ENCODE measurements around the gene RCVRN. TPM values are rescaled to one million over a fixed set of nuclear protein-coding genes. Genes with fewer than 3 reads are reported as not detected.

Gene RCVRN
- total and polyA plus RNA-seq, 2 donors = under 0.01 to 0.07 TPM

DNA sequence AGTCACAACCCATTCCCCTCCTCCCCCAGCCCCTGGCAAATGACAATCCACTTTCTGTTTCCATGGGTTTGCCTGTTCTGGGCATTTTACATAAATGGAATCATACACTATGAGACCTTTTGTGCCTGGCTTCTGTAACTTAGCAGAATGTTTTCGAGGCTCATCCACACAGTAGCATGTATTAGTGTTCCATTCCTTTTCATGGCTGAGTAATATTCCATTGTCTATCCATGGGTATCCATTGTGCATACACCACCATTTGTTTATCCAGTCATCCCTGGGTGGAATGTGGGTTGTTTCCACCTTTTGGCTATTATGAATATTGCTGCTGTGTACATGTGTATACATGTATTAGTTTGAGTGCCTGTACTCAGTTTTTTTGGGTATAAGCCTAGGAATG lies 33.7 kb upstream of the RCVRN start:
- no peaks in the 10 kb centered on the region for H3K27me3 ChIP-seq (ENCODE audit: control insufficient read depth in 2 of 2, insufficient read depth in 1 of 2, low read length in 1 of 2)
- H3K4me3 ChIP-seq (ENCODE audit: low read length in 2 of 2) = no peak overlapping the region
- no peak overlapping the region for H3K27ac ChIP-seq (ENCODE audit: low read depth in 1 of 2, low read length in 1 of 2)
- 96% methylated on average over 1 of the region's 1 CpG for WGBS
- H3K9me3 ChIP-seq (ENCODE audit: control insufficient read depth in 2 of 2, insufficient read depth in 1 of 2, low read length in 1 of 2) = peaks cover 0 to 2% of the 10 kb centered on the region in 2 donors
- H3K4me1 ChIP-seq (ENCODE audit: control insufficient read depth in 2 of 2, insufficient read depth in 2 of 2, low read length in 2 of 2) = no peaks in the 10 kb centered on the region
- H3K36me3 ChIP-seq (ENCODE audit: control insufficient read depth in 2 of 2, insufficient read depth in 2 of 2, low read length in 1 of 2) = peaks cover 5 to 13% of the 10 kb centered on the region in 2 donors
- no peak for DNase-seq (ENCODE audit: low read depth in 6 of 9, low spot score in 9 of 9)

DNA sequence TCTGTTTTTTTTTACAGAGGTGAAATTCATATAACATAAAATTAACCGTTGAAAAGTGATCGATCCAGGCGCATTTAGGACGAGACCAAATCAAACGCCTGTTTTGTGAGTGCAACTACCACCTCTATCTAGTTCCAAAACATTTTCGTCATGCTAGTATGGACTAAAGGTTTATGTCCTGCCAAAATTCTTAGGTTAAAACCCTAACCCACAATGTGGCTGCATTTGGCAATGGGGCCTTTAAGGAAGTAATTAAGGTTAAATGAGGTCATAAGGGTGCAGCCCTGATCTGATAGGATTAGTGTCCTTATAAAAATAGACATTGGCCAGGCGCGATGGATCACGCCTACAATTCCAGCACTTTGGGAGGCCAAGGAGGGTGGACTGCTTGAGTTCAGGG lies 32.8 kb upstream of the RCVRN start:
- peaks cover 5 to 13% of the 10 kb centered on the region in 2 donors for H3K36me3 ChIP-seq (ENCODE audit: control insufficient read depth in 2 of 2, insufficient read depth in 2 of 2, low read length in 1 of 2)
- peaks cover 0 to 2% of the 10 kb centered on the region in 2 donors for H3K9me3 ChIP-seq (ENCODE audit: control insufficient read depth in 2 of 2, insufficient read depth in 1 of 2, low read length in 1 of 2)
- H3K27me3 ChIP-seq (ENCODE audit: control insufficient read depth in 2 of 2, insufficient read depth in 1 of 2, low read length in 1 of 2) = no peaks in the 10 kb centered on the region
- no peak for DNase-seq (ENCODE audit: low read depth in 6 of 9, low spot score in 9 of 9)
- H3K4me1 ChIP-seq (ENCODE audit: control insufficient read depth in 2 of 2, insufficient read depth in 2 of 2, low read length in 2 of 2) = no peaks in the 10 kb centered on the region
- H3K4me3 ChIP-seq (ENCODE audit: low read length in 2 of 2) = no peak overlapping the region
- H3K27ac ChIP-seq (ENCODE audit: low read depth in 1 of 2, low read length in 1 of 2) = no peak overlapping the region
- WGBS = 98% methylated on average over 9 of the region's 9 CpGs

DNA sequence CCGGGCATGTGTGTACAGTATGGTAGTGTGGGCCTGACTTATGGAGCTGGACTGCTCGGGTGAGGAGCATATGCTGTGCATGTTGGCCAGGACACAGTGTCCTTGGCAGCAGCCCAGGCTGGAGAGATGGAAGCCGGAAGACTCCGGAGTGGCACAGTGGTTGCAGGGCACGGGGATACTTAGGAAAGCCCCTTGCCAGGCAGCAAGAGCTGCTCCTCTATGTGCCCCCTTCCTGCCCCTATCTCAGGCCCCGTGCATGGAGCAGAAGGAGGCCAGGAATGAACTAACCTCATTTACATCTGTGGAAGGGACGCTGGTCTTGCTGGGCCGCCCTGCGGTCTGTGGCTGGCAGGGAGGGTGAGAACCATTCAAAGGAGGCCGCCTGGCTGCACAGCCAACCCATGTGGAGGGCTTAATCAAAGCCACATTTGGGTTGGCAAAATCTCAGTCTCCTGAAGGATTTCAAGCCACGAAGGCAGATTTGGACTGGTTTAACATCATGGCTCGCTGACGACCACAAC lies 32.2 kb upstream of the RCVRN start:
- H3K27ac ChIP-seq (ENCODE audit: low read depth in 1 of 2, low read length in 1 of 2) = no peak overlapping the region
- H3K4me3 ChIP-seq (ENCODE audit: low read length in 2 of 2) = no peak overlapping the region
- H3K36me3 ChIP-seq (ENCODE audit: control insufficient read depth in 2 of 2, insufficient read depth in 2 of 2, low read length in 1 of 2) = peaks cover 5 to 10% of the 10 kb centered on the region in 2 donors
- DNase-seq (ENCODE audit: low read depth in 6 of 9, low spot score in 9 of 9) = no peak
- H3K9me3 ChIP-seq (ENCODE audit: control insufficient read depth in 2 of 2, insufficient read depth in 1 of 2, low read length in 1 of 2) = peaks cover 0 to 2% of the 10 kb centered on the region in 2 donors
- 94% methylated on average over 13 of the region's 13 CpGs for WGBS
- no peaks in the 10 kb centered on the region for H3K4me1 ChIP-seq (ENCODE audit: control insufficient read depth in 2 of 2, insufficient read depth in 2 of 2, low read length in 2 of 2)
- no peaks in the 10 kb centered on the region for H3K27me3 ChIP-seq (ENCODE audit: control insufficient read depth in 2 of 2, insufficient read depth in 1 of 2, low read length in 1 of 2)

DNA sequence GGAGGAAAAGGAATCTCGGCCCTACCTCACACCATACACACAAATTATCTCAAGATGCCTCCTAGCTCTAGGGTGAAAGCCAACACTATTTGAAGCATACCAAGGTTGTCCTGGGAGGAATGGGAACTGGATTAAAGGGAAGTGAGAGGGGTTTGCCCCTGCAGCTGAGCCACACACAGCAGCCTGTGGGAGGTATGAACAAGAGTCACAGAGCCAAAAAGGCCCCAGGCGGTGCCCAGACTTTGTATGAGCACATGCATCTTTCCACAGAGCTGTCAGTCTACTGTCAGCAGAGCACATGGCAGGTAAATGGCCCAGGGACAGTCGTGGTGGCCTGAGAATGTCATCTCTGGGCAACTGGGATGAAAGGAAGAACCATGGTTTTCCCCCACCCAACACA lies 31.0 kb upstream of the RCVRN start:
- Histone ChIP-seq H3K27ac (ENCODE audit: low read depth in 1 of 2, low read length in 1 of 2) (no peak overlapping the region), H3K4me3 (ENCODE audit: low read length in 2 of 2) (no peak overlapping the region), H3K4me1 (ENCODE audit: control insufficient read depth in 2 of 2, insufficient read depth in 2 of 2, low read length in 2 of 2) (no peaks in the 10 kb centered on the region), H3K27me3 (ENCODE audit: control insufficient read depth in 2 of 2, insufficient read depth in 1 of 2, low read length in 1 of 2) (no peaks in the 10 kb centered on the region), H3K36me3 (ENCODE audit: control insufficient read depth in 2 of 2, insufficient read depth in 2 of 2, low read length in 1 of 2) (peaks cover 3 to 10% of the 10 kb centered on the region in 2 donors), H3K9me3 (ENCODE audit: control insufficient read depth in 2 of 2, insufficient read depth in 1 of 2, low read length in 1 of 2) (peaks cover 0 to 2% of the 10 kb centered on the region in 2 donors)
- 94% methylated on average over 3 of the region's 3 CpGs for WGBS
- DNase-seq (ENCODE audit: low read depth in 6 of 9, low spot score in 9 of 9) = no peak

DNA sequence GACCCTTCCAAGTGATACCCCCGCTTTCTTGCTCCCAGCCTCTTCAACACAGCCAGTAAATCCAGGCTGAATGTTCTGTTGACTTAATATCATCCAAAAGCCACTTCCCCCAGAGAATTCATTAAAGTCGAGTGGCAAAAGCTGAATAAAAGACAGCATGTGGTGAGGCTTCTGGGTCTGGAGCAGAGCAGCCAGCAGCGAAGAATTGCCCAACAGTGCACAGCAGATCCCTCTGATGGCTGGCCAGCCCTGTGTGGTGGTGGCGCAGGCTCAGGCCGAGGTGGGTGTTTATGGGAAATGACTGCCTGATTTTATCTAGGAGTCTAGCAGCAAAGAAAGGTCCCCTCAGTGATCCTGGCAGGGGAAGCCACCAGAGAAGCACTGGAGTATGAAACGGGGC lies 30.3 kb upstream of the RCVRN start:
- H3K27me3 ChIP-seq (ENCODE audit: control insufficient read depth in 2 of 2, insufficient read depth in 1 of 2, low read length in 1 of 2) = no peaks in the 10 kb centered on the region
- WGBS = 83% methylated on average over 6 of the region's 6 CpGs
- H3K36me3 ChIP-seq (ENCODE audit: control insufficient read depth in 2 of 2, insufficient read depth in 2 of 2, low read length in 1 of 2) = peaks cover 3 to 10% of the 10 kb centered on the region in 2 donors
- H3K9me3 ChIP-seq (ENCODE audit: control insufficient read depth in 2 of 2, insufficient read depth in 1 of 2, low read length in 1 of 2) = peaks cover 0 to 2% of the 10 kb centered on the region in 2 donors
- no peak overlapping the region for H3K4me3 ChIP-seq (ENCODE audit: low read length in 2 of 2)
- H3K27ac ChIP-seq (ENCODE audit: low read depth in 1 of 2, low read length in 1 of 2) = no peak overlapping the region
- no peaks in the 10 kb centered on the region for H3K4me1 ChIP-seq (ENCODE audit: control insufficient read depth in 2 of 2, insufficient read depth in 2 of 2, low read length in 2 of 2)
- no peak for DNase-seq (ENCODE audit: low read depth in 6 of 9, low spot score in 9 of 9)

DNA sequence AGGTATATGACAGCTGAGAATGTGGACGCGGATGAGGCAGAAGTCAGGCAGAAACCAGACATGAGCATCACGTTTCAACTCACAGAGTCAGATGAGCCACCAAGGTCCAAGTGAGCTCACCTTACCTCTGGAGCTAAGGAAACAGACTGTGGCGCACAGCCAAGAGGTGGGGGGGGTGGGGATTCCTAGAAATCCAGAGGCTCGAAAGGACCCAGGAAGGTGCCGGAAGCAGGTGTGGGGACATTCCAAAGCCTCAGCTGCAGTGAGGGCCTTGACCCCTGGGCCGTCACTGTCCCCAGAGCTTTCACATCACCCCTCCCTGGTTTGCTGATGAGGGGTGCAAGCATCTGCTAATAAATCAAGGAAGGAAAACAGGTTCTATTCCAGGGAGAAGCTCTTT lies 29.3 kb upstream of the RCVRN start:
- H3K4me3 ChIP-seq (ENCODE audit: low read length in 2 of 2) = no peak overlapping the region

DNA sequence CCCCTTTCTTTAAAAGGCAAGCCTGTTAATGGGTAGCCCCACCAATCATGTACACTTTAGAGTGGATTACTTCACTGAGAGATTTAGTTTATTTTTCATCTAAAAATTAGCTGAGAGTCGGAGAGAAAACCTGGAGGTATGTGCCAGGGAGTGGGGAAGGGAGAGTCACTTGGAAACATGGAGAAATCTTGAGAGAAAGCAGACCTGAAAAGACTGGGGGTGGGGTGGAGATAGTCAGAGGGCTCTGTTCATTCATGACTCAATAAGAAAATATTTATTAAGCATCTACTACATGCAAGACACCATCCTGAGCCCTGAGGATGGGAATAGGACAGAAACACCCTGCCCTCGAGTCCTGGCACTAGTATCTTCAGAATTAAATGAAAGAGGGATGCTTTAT lies 27.4 kb upstream of the RCVRN start:
- Histone ChIP-seq H3K9me3 (ENCODE audit: control insufficient read depth in 2 of 2, insufficient read depth in 1 of 2, low read length in 1 of 2) (no peaks in the 10 kb centered on the region), H3K27ac (ENCODE audit: low read depth in 1 of 2, low read length in 1 of 2) (no peak overlapping the region), H3K4me1 (ENCODE audit: control insufficient read depth in 2 of 2, insufficient read depth in 2 of 2, low read length in 2 of 2) (no peaks in the 10 kb centered on the region), H3K27me3 (ENCODE audit: control insufficient read depth in 2 of 2, insufficient read depth in 1 of 2, low read length in 1 of 2) (no peaks in the 10 kb centered on the region), H3K36me3 (ENCODE audit: control insufficient read depth in 2 of 2, insufficient read depth in 2 of 2, low read length in 1 of 2) (no peaks in the 10 kb centered on the region), H3K4me3 (ENCODE audit: low read length in 2 of 2) (no peak overlapping the region)
- 98% methylated on average over 2 of the region's 2 CpGs for WGBS
- no peak for DNase-seq (ENCODE audit: low read depth in 6 of 9, low spot score in 9 of 9)

More for the DNA sequence above, 29.3 kb upstream of the RCVRN start:
- DNase-seq (ENCODE audit: low read depth in 6 of 9, low spot score in 9 of 9) = peak in 1 of 9 donors; percentile 15
- no peaks in the 10 kb centered on the region for H3K4me1 ChIP-seq (ENCODE audit: control insufficient read depth in 2 of 2, insufficient read depth in 2 of 2, low read length in 2 of 2)
- H3K36me3 ChIP-seq (ENCODE audit: control insufficient read depth in 2 of 2, insufficient read depth in 2 of 2, low read length in 1 of 2) = peaks cover 2 to 3% of the 10 kb centered on the region in 2 donors
- WGBS = 95% methylated on average over 7 of the region's 7 CpGs
- H3K9me3 ChIP-seq (ENCODE audit: control insufficient read depth in 2 of 2, insufficient read depth in 1 of 2, low read length in 1 of 2) = peaks cover 0 to 2% of the 10 kb centered on the region in 2 donors
- no peaks in the 10 kb centered on the region for H3K27me3 ChIP-seq (ENCODE audit: control insufficient read depth in 2 of 2, insufficient read depth in 1 of 2, low read length in 1 of 2)
- H3K27ac ChIP-seq (ENCODE audit: low read depth in 1 of 2, low read length in 1 of 2) = no peak overlapping the region

DNA sequence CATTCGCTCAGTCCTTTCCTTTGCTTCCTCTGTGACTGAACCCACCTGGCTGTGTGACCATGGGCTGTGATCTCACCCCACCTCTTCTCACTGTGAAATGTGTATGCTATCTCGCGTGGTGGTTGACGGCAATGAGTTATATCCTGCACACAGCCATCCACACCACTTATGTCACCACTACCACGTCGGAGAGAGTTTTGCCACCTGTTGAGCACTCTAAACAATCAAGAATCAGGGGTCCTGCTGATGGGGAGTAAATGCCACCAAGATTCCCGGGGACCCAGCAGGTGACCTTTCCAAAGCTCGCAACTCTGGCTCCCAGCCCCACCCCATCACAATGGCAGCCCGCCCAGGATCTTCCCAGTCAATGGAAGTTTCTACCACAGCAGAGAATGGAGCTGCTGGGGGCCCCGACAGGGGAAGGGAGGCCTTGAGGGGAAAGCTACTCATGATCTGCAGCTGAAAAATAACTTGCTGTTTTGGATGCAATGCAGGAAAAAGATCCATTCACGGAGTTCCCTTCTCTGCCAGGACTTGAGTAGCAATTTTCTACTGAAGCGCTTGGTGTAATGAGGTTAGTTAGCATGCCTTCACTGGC lies 26.2 kb upstream of the RCVRN start:
- Histone ChIP-seq H3K4me1 (ENCODE audit: control insufficient read depth in 2 of 2, insufficient read depth in 2 of 2, low read length in 2 of 2) (no peaks in the 10 kb centered on the region), H3K27me3 (ENCODE audit: control insufficient read depth in 2 of 2, insufficient read depth in 1 of 2, low read length in 1 of 2) (no peaks in the 10 kb centered on the region), H3K4me3 (ENCODE audit: low read length in 2 of 2) (no peak overlapping the region), H3K27ac (ENCODE audit: low read depth in 1 of 2, low read length in 1 of 2) (no peak overlapping the region), H3K36me3 (ENCODE audit: control insufficient read depth in 2 of 2, insufficient read depth in 2 of 2, low read length in 1 of 2) (no peaks in the 10 kb centered on the region), H3K9me3 (ENCODE audit: control insufficient read depth in 2 of 2, insufficient read depth in 1 of 2, low read length in 1 of 2) (no peaks in the 10 kb centered on the region)
- 96% methylated on average over 12 of the region's 12 CpGs for WGBS
- DNase-seq (ENCODE audit: low read depth in 6 of 9, low spot score in 9 of 9) = no peak

DNA sequence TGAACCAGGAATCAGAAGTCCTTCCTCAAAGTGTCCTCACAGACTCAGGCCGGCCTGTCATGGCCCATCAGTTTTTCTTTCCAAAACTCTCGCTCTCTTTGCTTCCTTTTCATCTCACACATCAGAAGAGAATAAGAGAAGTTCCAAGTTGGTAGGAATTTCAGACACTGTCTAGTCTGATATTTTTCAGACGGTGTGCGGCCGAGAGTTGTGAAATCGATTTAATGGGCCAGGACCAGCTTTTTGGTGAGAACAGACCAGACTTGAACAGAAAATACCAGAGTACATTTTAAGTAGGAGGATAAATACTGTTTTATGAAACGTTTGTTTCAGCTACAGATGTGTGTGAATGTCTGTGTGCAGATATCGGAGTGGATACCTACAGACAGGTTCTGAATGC lies 24.8 kb upstream of the RCVRN start:
- Histone ChIP-seq H3K4me3 (ENCODE audit: low read length in 2 of 2) (no peak overlapping the region), H3K36me3 (ENCODE audit: control insufficient read depth in 2 of 2, insufficient read depth in 2 of 2, low read length in 1 of 2) (no peaks in the 10 kb centered on the region), H3K27me3 (ENCODE audit: control insufficient read depth in 2 of 2, insufficient read depth in 1 of 2, low read length in 1 of 2) (no peaks in the 10 kb centered on the region), H3K4me1 (ENCODE audit: control insufficient read depth in 2 of 2, insufficient read depth in 2 of 2, low read length in 2 of 2) (no peaks in the 10 kb centered on the region), H3K27ac (ENCODE audit: low read depth in 1 of 2, low read length in 1 of 2) (no peak overlapping the region), H3K9me3 (ENCODE audit: control insufficient read depth in 2 of 2, insufficient read depth in 1 of 2, low read length in 1 of 2) (no peaks in the 10 kb centered on the region)
- WGBS = 96% methylated on average over 8 of the region's 8 CpGs
- no peak for DNase-seq (ENCODE audit: low read depth in 6 of 9, low spot score in 9 of 9)
